ENCODE data around the gene SLC16A9.

Gene SLC16A9

DNA sequence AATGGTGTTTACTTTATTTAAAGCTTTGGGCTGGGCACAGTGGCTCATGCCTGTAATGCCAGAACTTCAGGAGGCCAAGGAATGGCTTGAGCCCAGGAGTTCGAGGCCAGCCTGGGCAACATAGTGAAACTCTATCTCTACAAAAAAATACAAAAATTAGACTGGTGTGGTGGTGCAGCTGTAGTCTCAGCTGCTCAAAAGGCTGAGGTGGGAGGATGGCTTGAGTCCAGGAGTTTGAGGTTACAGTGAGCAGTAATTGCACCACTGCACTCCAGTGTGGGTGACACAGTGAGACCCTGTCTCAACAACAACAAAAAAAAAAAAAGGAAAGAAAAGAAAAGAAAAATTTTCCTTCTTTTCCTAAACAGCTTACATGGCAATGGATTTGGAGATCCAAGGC lies 22.0 kb downstream of the SLC16A9 start:
- TF ChIP-seq CTCF (IDR thresholded peaks at IDR 0.05; ENCODE audit: low read depth, low read length): no peak
- H3K4me3 ChIP-seq (replicated peaks in 1 of 2; ENCODE audit: low read depth in 2 of 2, low read length in 2 of 2): no peak overlapping the region
- no peak for DNase-seq (ENCODE audit: low read depth in 2 of 2)

DNA sequence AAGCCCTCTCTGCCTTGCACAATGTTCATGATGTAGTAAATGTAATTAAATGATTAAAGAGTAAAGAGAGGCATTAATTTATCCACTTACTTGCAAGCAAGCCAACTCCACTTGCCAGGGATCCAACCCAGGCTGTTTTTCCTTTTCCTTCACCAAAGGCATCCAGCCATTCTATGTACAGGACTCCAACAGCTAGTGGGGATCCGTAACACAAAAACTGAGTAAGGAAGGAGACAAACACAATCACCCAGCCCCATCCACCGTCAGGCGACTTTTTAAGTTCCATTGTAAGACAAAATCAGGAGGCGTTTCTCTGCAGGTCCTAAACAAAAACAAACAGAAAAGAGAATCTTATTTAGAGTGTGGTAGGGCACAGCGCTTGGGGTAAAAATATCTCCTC lies 25.6 kb downstream of the SLC16A9 start:
- H3K4me3 ChIP-seq (replicated peaks in 1 of 2; ENCODE audit: low read depth in 2 of 2, low read length in 2 of 2): no peak overlapping the region
- DNase-seq (ENCODE audit: low read depth in 2 of 2): no peak
- no peak for TF ChIP-seq CTCF (IDR thresholded peaks at IDR 0.05; ENCODE audit: low read depth, low read length)

GRCh38 chr10:59682986-59683937 lies 26.4 kb downstream of the SLC16A9 start:
- H3K4me3 ChIP-seq (replicated peaks in 1 of 2; ENCODE audit: low read depth in 2 of 2, low read length in 2 of 2): no peak overlapping the region
- peak in 1 of 2 donors; percentile 51 for DNase-seq (ENCODE audit: low read depth in 2 of 2)
- no peak for TF ChIP-seq CTCF (IDR thresholded peaks at IDR 0.05; ENCODE audit: low read depth, low read length)

DNA sequence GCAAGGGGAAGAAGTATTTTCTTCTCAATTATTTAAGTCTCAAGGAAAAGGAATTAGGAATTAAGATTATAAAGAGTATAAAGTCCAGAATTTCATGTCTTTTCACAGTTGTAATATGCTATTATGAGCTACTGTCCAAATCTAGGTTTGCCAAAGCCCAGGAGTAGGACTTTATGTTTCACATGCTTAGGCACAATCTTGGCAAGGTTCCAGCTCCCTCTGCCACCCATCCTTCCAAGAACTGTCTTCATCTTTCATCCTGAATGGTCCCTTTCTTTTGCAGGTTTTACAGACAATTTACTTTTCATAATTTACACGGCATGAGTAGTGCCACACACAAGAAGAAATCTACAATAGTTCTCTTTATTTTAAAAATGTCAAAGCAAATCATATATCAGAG lies 29.5 kb downstream of the SLC16A9 start:
- no peak for TF ChIP-seq CTCF (IDR thresholded peaks at IDR 0.05; ENCODE audit: low read depth, low read length)
- no peak for DNase-seq (ENCODE audit: low read depth in 2 of 2)
- no peak overlapping the region for H3K4me3 ChIP-seq (replicated peaks in 1 of 2; ENCODE audit: low read depth in 2 of 2, low read length in 2 of 2)

- no peak for TF ChIP-seq CTCF (IDR thresholded peaks at IDR 0.05; ENCODE audit: low read depth, low read length)
- no peak overlapping the region for H3K4me3 ChIP-seq (replicated peaks in 1 of 2; ENCODE audit: low read depth in 2 of 2, low read length in 2 of 2)
- DNase-seq (ENCODE audit: low read depth in 2 of 2): peak; percentile 37 to 76
These were observed 30.8 kb downstream of the SLC16A9 start for GRCh38 chr10:59678884-59679301.

DNA sequence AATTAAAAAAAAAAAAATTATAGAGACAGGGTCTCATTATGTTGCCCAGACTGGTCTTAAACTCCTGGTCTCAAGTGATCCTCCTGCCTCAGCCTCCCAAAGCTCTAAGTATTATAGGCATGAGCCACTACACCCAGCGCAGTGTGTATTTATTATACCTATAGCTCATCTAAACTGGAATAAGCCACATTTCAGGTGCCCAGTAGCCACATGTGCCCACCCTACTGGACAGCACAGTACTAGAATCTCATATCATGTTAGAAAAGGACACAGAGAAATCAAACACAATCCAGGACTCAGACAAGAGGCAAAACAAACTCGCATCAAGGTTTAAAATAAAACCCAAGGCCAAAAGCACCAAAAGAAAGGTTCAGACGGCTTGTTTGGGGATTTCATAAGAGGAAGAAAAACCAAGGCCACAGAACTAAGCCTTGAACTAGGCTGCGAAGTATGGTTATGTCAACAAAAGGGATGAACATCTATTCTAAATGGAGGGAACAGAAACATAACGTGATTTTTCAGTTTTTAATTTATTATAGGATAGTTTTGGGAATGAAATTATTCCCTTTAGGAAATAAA lies 32.3 kb downstream of the SLC16A9 start:
- no peak for TF ChIP-seq CTCF (IDR thresholded peaks at IDR 0.05; ENCODE audit: low read depth, low read length)
- no peak for DNase-seq (ENCODE audit: low read depth in 2 of 2)
- H3K4me3 ChIP-seq (replicated peaks in 1 of 2; ENCODE audit: low read depth in 2 of 2, low read length in 2 of 2): no peak overlapping the region
